Neural progenitor cell (in vitro differentiated cells): ENCODE data around the gene TARBP1.

ENCODE experiments used
- EZH2 ChIP-seq: fragments of 200-600 bp; sonication (generic); IDR thresholded peaks from 2 replicates; pipeline ENCODE4 v1.6.1; 2017; ENCODE audit warnings: antibody characterized with exemption, mild to moderate bottlenecking, moderate library complexity
- EZH2phosphoT487 ChIP-seq: fragments of 200-600 bp; sonication (generic); IDR thresholded peaks from 2 replicates; pipeline ENCODE4 v1.6.1; 2017; ENCODE audit warnings: antibody characterized with exemption
- TF ChIP-seq, protein P1 (sequence below): fragments of 200-600 bp; sonication (generic); IDR thresholded peaks from 2 replicates; pipeline ENCODE4 v1.5.1; 2017; ENCODE audit warnings: antibody characterized with exemption, mild to moderate bottlenecking

DNA sequence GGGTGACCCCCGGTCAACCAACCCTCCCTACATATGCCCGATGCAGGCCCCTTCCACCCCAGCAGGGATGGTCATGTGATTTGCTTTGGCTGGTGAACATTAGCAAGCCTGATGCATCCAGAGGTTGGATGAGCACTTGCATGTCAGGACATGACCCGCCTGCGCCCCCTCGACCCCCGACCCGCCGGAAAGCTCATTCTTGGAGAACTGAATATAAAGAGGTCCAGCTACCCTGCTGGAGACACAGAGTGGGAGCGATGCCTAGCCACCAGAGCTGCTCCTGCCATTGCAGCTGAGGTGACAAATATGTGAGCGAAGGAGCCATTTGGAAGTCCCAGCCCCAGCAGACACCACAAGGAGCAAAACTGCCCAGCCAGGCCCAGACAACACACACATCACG lies 66.1 kb downstream of the TARBP1 start:
- TF ChIP-seq, protein P1, sequence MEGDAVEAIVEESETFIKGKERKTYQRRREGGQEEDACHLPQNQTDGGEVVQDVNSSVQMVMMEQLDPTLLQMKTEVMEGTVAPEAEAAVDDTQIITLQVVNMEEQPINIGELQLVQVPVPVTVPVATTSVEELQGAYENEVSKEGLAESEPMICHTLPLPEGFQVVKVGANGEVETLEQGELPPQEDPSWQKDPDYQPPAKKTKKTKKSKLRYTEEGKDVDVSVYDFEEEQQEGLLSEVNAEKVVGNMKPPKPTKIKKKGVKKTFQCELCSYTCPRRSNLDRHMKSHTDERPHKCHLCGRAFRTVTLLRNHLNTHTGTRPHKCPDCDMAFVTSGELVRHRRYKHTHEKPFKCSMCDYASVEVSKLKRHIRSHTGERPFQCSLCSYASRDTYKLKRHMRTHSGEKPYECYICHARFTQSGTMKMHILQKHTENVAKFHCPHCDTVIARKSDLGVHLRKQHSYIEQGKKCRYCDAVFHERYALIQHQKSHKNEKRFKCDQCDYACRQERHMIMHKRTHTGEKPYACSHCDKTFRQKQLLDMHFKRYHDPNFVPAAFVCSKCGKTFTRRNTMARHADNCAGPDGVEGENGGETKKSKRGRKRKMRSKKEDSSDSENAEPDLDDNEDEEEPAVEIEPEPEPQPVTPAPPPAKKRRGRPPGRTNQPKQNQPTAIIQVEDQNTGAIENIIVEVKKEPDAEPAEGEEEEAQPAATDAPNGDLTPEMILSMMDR = no peak
- TF ChIP-seq EZH2phosphoT487 = no peak
- no peak for TF ChIP-seq EZH2
